C4-2B (cell line): Measurements from ENCODE around the gene ISYNA1.

Source experiments
- CTCF ChIP-seq: fragments of 450-650 bp; conservative IDR thresholded peaks from 2 replicates; pipeline ENCODE4 v1.5.1; 2017; ENCODE audit warnings: mild to moderate bottlenecking
- ZFX ChIP-seq: fragments of 450-650 bp; IDR thresholded peaks from 2 replicates; pipeline ENCODE4 v1.6.1; 2017

DNA sequence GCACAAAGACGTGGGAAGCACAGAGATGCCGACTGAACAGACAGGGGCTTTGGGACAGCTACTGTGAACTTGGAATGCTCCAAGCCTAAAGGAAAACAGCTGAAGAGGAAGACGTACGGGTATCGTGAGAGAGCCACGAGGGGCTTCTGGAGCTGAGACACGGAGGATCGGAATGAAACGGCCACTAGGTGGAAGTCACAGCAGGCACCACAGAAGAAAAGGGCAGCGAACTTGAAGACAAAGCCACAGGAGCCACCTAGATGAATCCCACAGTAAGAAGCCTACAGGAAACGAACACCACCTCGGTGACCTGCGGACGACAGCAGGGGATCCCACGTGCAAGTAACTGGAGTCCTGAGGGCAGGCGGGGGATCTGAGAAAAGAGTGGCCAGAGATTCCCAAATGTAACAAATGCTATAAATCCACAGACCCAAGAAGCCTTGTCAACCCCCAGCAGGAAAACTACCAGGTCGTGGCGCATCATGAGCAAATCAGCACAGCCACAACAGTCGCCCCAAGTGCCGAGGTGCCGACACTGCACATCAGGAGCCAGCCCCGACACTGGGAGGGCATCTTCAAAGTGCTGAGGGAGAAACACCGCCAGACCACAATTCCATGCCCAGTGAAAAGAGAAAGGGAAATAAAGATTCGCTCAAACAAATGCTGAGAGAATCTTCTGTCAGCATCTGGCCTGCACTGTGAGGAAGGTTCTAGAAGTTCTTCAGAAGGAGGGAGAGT lies 39.3 kb upstream of the ISYNA1 start:
- no peak for TF ChIP-seq CTCF
- TF ChIP-seq ZFX: no peak
